K562 (cell line): ENCODE data around the gene MTX3. TPM values are rescaled to one million over a fixed set of nuclear protein-coding genes. Genes with fewer than 3 reads are reported as not detected.

ENCODE experiments used
- ATAC-seq: fragments of 200-7000 bp; cut with Tn5 transposase; 3 replicates; pipeline ENCODE4 v1.9.1; 2020; ENCODE audit warnings: moderate library complexity
- BruUV-seq: library from RNA; stranded (reverse); fragments of 400-500 nt; replicated peaks from 2 replicates; lab custom pipeline; 2021; lab: Mats Ljungman, UMichigan
- CTCF ChIA-PET: fragments of 300-600 bp; formaldehyde crosslinking; extraction: SDS; loops from one replicate; lab custom pipeline; 2021; ENCODE audit warnings: low intra/inter-chr PET ratio; lab: Yijun Ruan, JAX
- POLR2A ChIA-PET: fragments of 300-600, 350-650 bp; sonication (Branson Sonifier 250); formaldehyde crosslinking; extraction: SDS; loops from one replicate; lab custom pipeline; 2021; ENCODE audit warnings: antibody characterized with exemption, inconsistent platforms; lab: Yijun Ruan, JAX
- DNase-seq, 4 experiments: peaks; one replicate each; pipeline versions ENCODE4 v3.0.0 to v3.0.0-alpha.2; 2011 to 2018; ENCODE audit warnings: low spot score in 3 of 4, mixed read lengths in 3 of 4; ENCODE audit errors: extremely low read depth in 1 of 4
- FAIRE-seq: peaks from 2 replicates; lab custom pipeline; 2011; peaks lifted over from hg19 to GRCh38; lab: Jason Lieb, UNC
- H2AFZ ChIP-seq: 2 replicates; pipeline ENCODE4 v1.6.0; 2011; ENCODE audit warnings: low read depth, low read length, control low read depth, inconsistent platforms
- H3K27ac ChIP-seq: fragments of 200-600 bp; 3 replicates; pipeline ENCODE4 v1.8.0; 2011; ENCODE audit warnings: low read depth, mild to moderate bottlenecking, control low read depth, inconsistent platforms, low read length, moderate library complexity, mixed read lengths; ENCODE audit errors: extremely low read depth
- H3K27me3 ChIP-seq, 2 experiments: fragments of 300-600 bp in 1 of 2; 2 replicates in 1 of 2; 3 replicates in 1 of 2; pipeline versions ENCODE4 v1.6.0 to v1.8.0; 2011; ENCODE audit warnings: inconsistent platforms in 2 of 2, low read length in 2 of 2, mild to moderate bottlenecking in 1 of 2, mixed read lengths in 1 of 2, moderate library complexity in 1 of 2; ENCODE audit not compliant: control insufficient read depth in 2 of 2, insufficient read depth in 2 of 2
- H3K36me3 ChIP-seq: fragments of 300-600 bp; 3 replicates; pipeline ENCODE4 v1.8.0; 2011; ENCODE audit warnings: mild to moderate bottlenecking, low read length, inconsistent platforms; ENCODE audit not compliant: control insufficient read depth, insufficient read depth
- H3K4me1 ChIP-seq, 2 experiments: fragments of 200-600 bp in 1 of 2; replicated peaks in 1 of 2; 2 replicates in 1 of 2; 3 replicates in 1 of 2; pipeline versions ENCODE4 v1.5.1 to v1.8.0; 2011; ENCODE audit warnings: inconsistent platforms in 2 of 2, low read length in 2 of 2, mild to moderate bottlenecking in 1 of 2, mixed read lengths in 1 of 2, moderate library complexity in 1 of 2; ENCODE audit not compliant: control insufficient read depth in 2 of 2, insufficient read depth in 2 of 2
- H3K4me2 ChIP-seq: 2 replicates; pipeline ENCODE4 v1.6.1; 2011; ENCODE audit warnings: low read length, control low read depth, inconsistent platforms, mixed read lengths; ENCODE audit not compliant: insufficient read depth
- H3K4me3 ChIP-seq: fragments of 200-600 bp; sonication (generic), shearing (Covaris generic); 2 replicates; pipeline ENCODE4 v1.5.1; 2016; ENCODE audit warnings: control low read depth, inconsistent platforms
- H3K79me2 ChIP-seq: fragments of 200-600 bp; 3 replicates; pipeline ENCODE4 v1.8.0; 2011; ENCODE audit warnings: low read length, inconsistent platforms; ENCODE audit not compliant: control insufficient read depth, insufficient read depth
- H3K9ac ChIP-seq, 2 experiments: 2 replicates each; pipeline versions ENCODE4 v1.6.0 to v1.6.1; 2011; ENCODE audit warnings: low read depth in 2 of 2, low read length in 2 of 2, control low read depth in 1 of 2, inconsistent platforms in 1 of 2, mild to moderate bottlenecking in 1 of 2, mixed read lengths in 1 of 2; ENCODE audit not compliant: insufficient read depth in 1 of 2
- H3K9me1 ChIP-seq: one replicate; pipeline ENCODE4 v1.6.0; 2011; ENCODE audit warnings: inconsistent platforms, mild to moderate bottlenecking, low read length, moderate library complexity; ENCODE audit not compliant: control insufficient read depth, insufficient read depth
- H3K9me3 ChIP-seq: replicated peaks from 2 replicates; pipeline ENCODE4 v1.5.1; 2011; ENCODE audit warnings: low read depth, low read length, inconsistent platforms; ENCODE audit not compliant: control insufficient read depth, insufficient read depth
- H4K20me1 ChIP-seq: replicated peaks from 2 replicates; pipeline ENCODE4 v1.6.1; 2011; ENCODE audit warnings: low read length, inconsistent platforms, mixed read lengths; ENCODE audit not compliant: control insufficient read depth, insufficient read depth
- ATF1 ChIP-seq, 2 experiments: fragments of 450-650 bp in 1 of 2; IDR thresholded peaks; 2 replicates each; pipeline ENCODE4 v1.6.1; 2016; ENCODE audit warnings: missing compliant biosample characterization in 1 of 2, missing genetic modification characterization in 1 of 2
- JUN ChIP-seq, 2 experiments: sonication (generic) in 1 of 2; formaldehyde crosslinking in 1 of 2; IDR thresholded peaks; 2 replicates each; pipeline versions ENCODE4 v1.6.1 to v1.8.0; 2012 to 2022; ENCODE audit warnings: borderline replicate concordance in 2 of 2, mild to moderate bottlenecking in 2 of 2, improper control_type of control experiment in 1 of 2, low read depth in 1 of 2, low read length in 1 of 2, missing genetic modification reagents in 1 of 2
- SP1 ChIP-seq: sonication (generic); formaldehyde crosslinking; IDR thresholded peaks from 2 replicates; pipeline ENCODE4 v1.8.1; 2022; ENCODE audit warnings: mild to moderate bottlenecking, missing genetic modification reagents
- TBL1XR1 ChIP-seq, 2 experiments: IDR thresholded peaks; 2 replicates each; pipeline ENCODE4 v1.6.1; 2012; ENCODE audit warnings: improper control_type of control experiment in 2 of 2, low read length in 2 of 2, mild to moderate bottlenecking in 1 of 2
- ZNF212 ChIP-seq: fragments of 450-650 bp; formaldehyde crosslinking; IDR thresholded peaks from 2 replicates; pipeline ENCODE4 v1.4.0; 2020; ENCODE audit warnings: mild to moderate bottlenecking
- whole genome bisulfite sequencing: fragments of 100-300 bp; shearing (Covaris generic); methylation state at CpG from one replicate; pipeline ENCODE4 v1.1.6; 2016; ENCODE audit warnings: low coverage, mixed read lengths; ENCODE audit not compliant: insufficient coverage; ENCODE audit errors: missing lambda C conversion rate; 5-methylcytosine and 5-hydroxymethylcytosine counted together
- in situ Hi-C: fragments of 300-500 bp; cut with MboI; formaldehyde crosslinking; loops from 4 replicates; pipeline ENCODE4 v1.15.0; 2018; ENCODE audit warnings: inconsistent platforms, mixed read lengths
- intact Hi-C: fragments of 100-400 bp; cut with micrococcal nuclease; formaldehyde crosslinking; loops from 2 replicates; pipeline ENCODE4 v1.14.2; 2022
- polyA plus RNA-seq, 8 experiments: library from polyadenylated mRNA; depleted of rRNA in 4 of 8; stranded (reverse) in 5 of 8; unstranded in 3 of 8; fragments of >200 nt; fragmentation: Nextera tagmentation in 2 of 8; fragmentation: Illumina TruSeq in 1 of 8; extraction: Ambion mirVana in 2 of 8; extraction: Trizol in 1 of 8; gene quantifications; 2 replicates each; pipeline versions ENCODE4 v1.2.1 to v1.2.3, GENCODE V29; 2011 to 2014; ENCODE audit warnings: inconsistent platforms in 1 of 8, missing spikeins in 1 of 8
- total RNA-seq, 7 experiments: library from RNA; depleted of rRNA in 6 of 7; stranded (reverse); fragments of >200 nt in 6 of 7; fragmentation: Illumina TruSeq in 2 of 7; extraction: Trizol in 2 of 7; gene quantifications; 2 replicates each; pipeline versions ENCODE4 v1.2.1 to v1.2.3, GENCODE V29; 2011 to 2021; ENCODE audit warnings: low replicate concordance in 1 of 7
- TF ChIP-seq, protein P1 (sequence below): sonication (generic); formaldehyde crosslinking; IDR thresholded peaks from 2 replicates; pipeline ENCODE4 v1.8.1; 2023; ENCODE audit warnings: missing genetic modification reagents, mild to moderate bottlenecking, borderline replicate concordance
- TF ChIP-seq, protein P2 (sequence below): sonication (generic); formaldehyde crosslinking; IDR thresholded peaks from 2 replicates; pipeline ENCODE4 v1.8.0; 2022; ENCODE audit warnings: mild to moderate bottlenecking, missing genetic modification reagents
- TF ChIP-seq, protein P3 (sequence below): sonication (generic); formaldehyde crosslinking; IDR thresholded peaks from 2 replicates; pipeline ENCODE4 v1.5.0; 2020; ENCODE audit warnings: missing genetic modification reagents
- TF ChIP-seq, protein P4 (sequence below), 2 experiments: IDR thresholded peaks; 2 replicates each; pipeline ENCODE4 v1.6.1; 2012; ENCODE audit warnings: improper control_type of control experiment in 2 of 2, low read depth in 2 of 2, low read length in 2 of 2, borderline replicate concordance in 1 of 2
- TF ChIP-seq, protein P5 (sequence below): fragments of 250-450 bp; sonication (Bioruptor Pico); IDR thresholded peaks from 2 replicates; pipeline ENCODE4 v1.5.0; 2020; ENCODE audit warnings: mild to moderate bottlenecking, borderline replicate concordance

The MTX3 gene
- total and polyA plus RNA-seq, 9 of the 15 experiments (the other 6 are each of a cell fraction or from before 2014, with no cell fraction given) = 0.04 to 0.36 (median 0.15) TPM; not detected in 1

DNA sequence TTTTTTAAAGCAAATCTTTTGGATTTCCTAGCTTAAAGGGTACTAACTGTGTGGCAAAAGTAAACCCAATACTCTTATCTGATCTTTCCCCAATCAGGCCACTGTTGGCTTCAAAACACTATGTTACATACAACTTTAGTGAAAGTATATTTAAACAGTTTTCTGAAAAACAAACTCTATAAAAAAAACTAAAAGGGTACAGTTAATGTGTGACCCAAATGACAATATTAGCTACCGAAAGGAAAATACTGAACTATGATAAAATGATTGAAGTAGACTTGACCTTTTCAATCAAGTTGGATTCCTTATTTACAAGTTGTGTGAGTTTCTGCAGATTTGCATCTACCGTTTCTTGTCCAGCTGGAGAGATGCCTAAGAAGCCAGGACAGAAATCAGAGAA is 5.8 kb downstream of the MTX3 start:
- Histone ChIP-seq H3K9me1 (no peaks in the 10 kb centered on the region), H3K27ac (no peak overlapping the region), H3K36me3 (no peaks in the 10 kb centered on the region), H2AFZ (no peak overlapping the region), H3K4me3 (no peak overlapping the region), H3K79me2 (no peaks in the 10 kb centered on the region), H3K4me2 (no peak overlapping the region), H3K4me1 (no peaks in the 10 kb centered on the region), H4K20me1 (no peaks in the 10 kb centered on the region), H3K27me3 (peaks cover 0 to 4% of the 10 kb centered on the region in 2 experiments; a peak in 4 of 5 replicates), H3K9ac (no peak overlapping the region), H3K9me3 (no peaks in the 10 kb centered on the region)
- FAIRE-seq (no peak), DNase-seq (no peak), ATAC-seq (no peak)
- intact Hi-C loops = no loop called here
- no TSS peak for BruUV-seq
- in situ Hi-C loops = no loop called here
- WGBS = 9% methylated on average over 2 of the region's 2 CpGs
- ChIA-PET CTCF (no interaction called here), POLR2A (no interaction called here)
- TF ChIP-seq SP1 (CRISPR knock-in tag) (no peak), ZNF212 (no peak), JUN (IDR thresholded peaks at IDR 0.05; ENCODE audit: borderline replicate concordance, low read depth, low read length) (no peak), JUN (CRISPR knock-in tag; IDR thresholded peaks at IDR 0.05; ENCODE audit: borderline replicate concordance) (no peak), ATF1 (CRISPR knock-in tag; IDR thresholded peaks at IDR 0.05) (no peak), ATF1 (tag; IDR thresholded peaks at IDR 0.05) (no peak), TBL1XR1 (IDR thresholded peaks at IDR 0.05; ENCODE audit: low read length in 2 of 2) (no peak)
- TF ChIP-seq, protein P1, sequence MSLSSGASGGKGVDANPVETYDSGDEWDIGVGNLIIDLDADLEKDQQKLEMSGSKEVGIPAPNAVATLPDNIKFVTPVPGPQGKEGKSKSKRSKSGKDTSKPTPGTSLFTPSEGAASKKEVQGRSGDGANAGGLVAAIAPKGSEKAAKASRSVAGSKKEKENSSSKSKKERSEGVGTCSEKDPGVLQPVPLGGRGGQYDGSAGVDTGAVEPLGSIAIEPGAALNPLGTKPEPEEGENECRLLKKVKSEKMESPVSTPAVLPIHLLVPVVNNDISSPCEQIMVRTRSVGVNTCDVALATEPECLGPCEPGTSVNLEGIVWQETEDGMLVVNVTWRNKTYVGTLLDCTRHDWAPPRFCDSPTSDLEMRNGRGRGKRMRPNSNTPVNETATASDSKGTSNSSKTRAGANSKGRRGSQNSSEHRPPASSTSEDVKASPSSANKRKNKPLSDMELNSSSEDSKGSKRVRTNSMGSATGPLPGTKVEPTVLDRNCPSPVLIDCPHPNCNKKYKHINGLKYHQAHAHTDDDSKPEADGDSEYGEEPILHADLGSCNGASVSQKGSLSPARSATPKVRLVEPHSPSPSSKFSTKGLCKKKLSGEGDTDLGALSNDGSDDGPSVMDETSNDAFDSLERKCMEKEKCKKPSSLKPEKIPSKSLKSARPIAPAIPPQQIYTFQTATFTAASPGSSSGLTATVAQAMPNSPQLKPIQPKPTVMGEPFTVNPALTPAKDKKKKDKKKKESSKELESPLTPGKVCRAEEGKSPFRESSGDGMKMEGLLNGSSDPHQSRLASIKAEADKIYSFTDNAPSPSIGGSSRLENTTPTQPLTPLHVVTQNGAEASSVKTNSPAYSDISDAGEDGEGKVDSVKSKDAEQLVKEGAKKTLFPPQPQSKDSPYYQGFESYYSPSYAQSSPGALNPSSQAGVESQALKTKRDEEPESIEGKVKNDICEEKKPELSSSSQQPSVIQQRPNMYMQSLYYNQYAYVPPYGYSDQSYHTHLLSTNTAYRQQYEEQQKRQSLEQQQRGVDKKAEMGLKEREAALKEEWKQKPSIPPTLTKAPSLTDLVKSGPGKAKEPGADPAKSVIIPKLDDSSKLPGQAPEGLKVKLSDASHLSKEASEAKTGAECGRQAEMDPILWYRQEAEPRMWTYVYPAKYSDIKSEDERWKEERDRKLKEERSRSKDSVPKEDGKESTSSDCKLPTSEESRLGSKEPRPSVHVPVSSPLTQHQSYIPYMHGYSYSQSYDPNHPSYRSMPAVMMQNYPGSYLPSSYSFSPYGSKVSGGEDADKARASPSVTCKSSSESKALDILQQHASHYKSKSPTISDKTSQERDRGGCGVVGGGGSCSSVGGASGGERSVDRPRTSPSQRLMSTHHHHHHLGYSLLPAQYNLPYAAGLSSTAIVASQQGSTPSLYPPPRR (CRISPR knock-in tag) = no peak
- TF ChIP-seq, protein P2, sequence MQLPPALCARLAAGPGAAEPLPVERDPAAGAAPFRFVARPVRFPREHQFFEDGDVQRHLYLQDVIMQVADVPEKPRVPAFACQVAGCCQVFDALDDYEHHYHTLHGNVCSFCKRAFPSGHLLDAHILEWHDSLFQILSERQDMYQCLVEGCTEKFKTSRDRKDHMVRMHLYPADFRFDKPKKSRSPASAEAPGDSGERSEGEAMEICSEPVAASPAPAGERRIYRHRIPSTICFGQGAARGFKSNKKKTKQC (CRISPR knock-in tag) = no peak
- TF ChIP-seq, protein P3, sequence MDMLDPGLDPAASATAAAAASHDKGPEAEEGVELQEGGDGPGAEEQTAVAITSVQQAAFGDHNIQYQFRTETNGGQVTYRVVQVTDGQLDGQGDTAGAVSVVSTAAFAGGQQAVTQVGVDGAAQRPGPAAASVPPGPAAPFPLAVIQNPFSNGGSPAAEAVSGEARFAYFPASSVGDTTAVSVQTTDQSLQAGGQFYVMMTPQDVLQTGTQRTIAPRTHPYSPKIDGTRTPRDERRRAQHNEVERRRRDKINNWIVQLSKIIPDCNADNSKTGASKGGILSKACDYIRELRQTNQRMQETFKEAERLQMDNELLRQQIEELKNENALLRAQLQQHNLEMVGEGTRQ = no peak
- TF ChIP-seq, protein P4, sequence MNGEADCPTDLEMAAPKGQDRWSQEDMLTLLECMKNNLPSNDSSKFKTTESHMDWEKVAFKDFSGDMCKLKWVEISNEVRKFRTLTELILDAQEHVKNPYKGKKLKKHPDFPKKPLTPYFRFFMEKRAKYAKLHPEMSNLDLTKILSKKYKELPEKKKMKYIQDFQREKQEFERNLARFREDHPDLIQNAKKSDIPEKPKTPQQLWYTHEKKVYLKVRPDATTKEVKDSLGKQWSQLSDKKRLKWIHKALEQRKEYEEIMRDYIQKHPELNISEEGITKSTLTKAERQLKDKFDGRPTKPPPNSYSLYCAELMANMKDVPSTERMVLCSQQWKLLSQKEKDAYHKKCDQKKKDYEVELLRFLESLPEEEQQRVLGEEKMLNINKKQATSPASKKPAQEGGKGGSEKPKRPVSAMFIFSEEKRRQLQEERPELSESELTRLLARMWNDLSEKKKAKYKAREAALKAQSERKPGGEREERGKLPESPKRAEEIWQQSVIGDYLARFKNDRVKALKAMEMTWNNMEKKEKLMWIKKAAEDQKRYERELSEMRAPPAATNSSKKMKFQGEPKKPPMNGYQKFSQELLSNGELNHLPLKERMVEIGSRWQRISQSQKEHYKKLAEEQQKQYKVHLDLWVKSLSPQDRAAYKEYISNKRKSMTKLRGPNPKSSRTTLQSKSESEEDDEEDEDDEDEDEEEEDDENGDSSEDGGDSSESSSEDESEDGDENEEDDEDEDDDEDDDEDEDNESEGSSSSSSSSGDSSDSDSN (IDR thresholded peaks at IDR 0.05; ENCODE audit: borderline replicate concordance in 1 of 2, low read depth in 2 of 2, low read length in 2 of 2) = no peak
- TF ChIP-seq, protein P5, sequence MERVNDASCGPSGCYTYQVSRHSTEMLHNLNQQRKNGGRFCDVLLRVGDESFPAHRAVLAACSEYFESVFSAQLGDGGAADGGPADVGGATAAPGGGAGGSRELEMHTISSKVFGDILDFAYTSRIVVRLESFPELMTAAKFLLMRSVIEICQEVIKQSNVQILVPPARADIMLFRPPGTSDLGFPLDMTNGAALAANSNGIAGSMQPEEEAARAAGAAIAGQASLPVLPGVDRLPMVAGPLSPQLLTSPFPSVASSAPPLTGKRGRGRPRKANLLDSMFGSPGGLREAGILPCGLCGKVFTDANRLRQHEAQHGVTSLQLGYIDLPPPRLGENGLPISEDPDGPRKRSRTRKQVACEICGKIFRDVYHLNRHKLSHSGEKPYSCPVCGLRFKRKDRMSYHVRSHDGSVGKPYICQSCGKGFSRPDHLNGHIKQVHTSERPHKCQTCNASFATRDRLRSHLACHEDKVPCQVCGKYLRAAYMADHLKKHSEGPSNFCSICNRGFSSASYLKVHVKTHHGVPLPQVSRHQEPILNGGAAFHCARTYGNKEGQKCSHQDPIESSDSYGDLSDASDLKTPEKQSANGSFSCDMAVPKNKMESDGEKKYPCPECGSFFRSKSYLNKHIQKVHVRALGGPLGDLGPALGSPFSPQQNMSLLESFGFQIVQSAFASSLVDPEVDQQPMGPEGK = no peak
